Ascending aorta (tissue), 2 donors: ENCODE measurements around the gene TRIM29. TPM values are rescaled to one million over a fixed set of nuclear protein-coding genes. Genes with fewer than 3 reads are reported as not detected.

Source experiments
- DNase-seq, 2 donors: peaks; one replicate each; pipeline ENCODE4 v3.0.0-alpha.2; 2019; ENCODE audit warnings: low spot score in 2 of 2
- H3K27ac ChIP-seq, 2 donors: fragments of 200-600 bp; sonication (generic); one replicate each; pipeline ENCODE4 v1.5.1; 2016 to 2017; ENCODE audit warnings: mild to moderate bottlenecking in 1 of 2
- H3K27me3 ChIP-seq: fragments of 200-600 bp; sonication (generic); one replicate; pipeline ENCODE4 v1.5.1; 2017
- H3K36me3 ChIP-seq, 2 donors: fragments of 200-600 bp; sonication (generic); one replicate each; pipeline ENCODE4 v1.5.1; 2016
- H3K4me1 ChIP-seq, 2 donors: fragments of 200-600 bp; sonication (generic); one replicate each; pipeline ENCODE4 v1.5.1; 2016 to 2017; ENCODE audit warnings: mild to moderate bottlenecking in 1 of 2
- H3K4me3 ChIP-seq, 2 donors: fragments of 200-600 bp; sonication (generic); one replicate each; pipeline ENCODE4 v1.5.1; 2016 to 2017; ENCODE audit warnings: mild to moderate bottlenecking in 1 of 2
- H3K9me3 ChIP-seq, 2 donors: fragments of 200-600 bp; sonication (generic); one replicate each; pipeline ENCODE4 v1.5.1; 2016
- intact Hi-C: fragments of 100-400 bp; cut with DNase I; formaldehyde crosslinking; loops from one replicate; pipeline ENCODE4 v1.15.1; 2023
- total RNA-seq: library from RNA; depleted of rRNA; stranded (reverse); fragments of >200 nt; gene quantifications from one replicate; pipeline ENCODE4 v1.1.0, GENCODE V29; 2016
- TF ChIP-seq, protein P1 (sequence below), 3 experiments: fragments of 200-600 bp in 2 of 3; fragments of 450-650 bp in 1 of 3; sonication (generic) in 2 of 3; IDR thresholded peaks; one replicate each; pipeline ENCODE4 v1.5.1; 2016 to 2019; ENCODE audit warnings: antibody characterized with exemption in 3 of 3, mild to moderate bottlenecking in 1 of 3, moderate library complexity in 1 of 3

Gene TRIM29
- total RNA-seq, 1 donor from 2014 or later: 0.43 TPM

- H3K9me3 ChIP-seq: no peaks in the 10 kb centered on the region
- no peaks in the 10 kb centered on the region for H3K27me3 ChIP-seq
- no peak overlapping the region for H3K4me3 ChIP-seq
- TF ChIP-seq, protein P1, sequence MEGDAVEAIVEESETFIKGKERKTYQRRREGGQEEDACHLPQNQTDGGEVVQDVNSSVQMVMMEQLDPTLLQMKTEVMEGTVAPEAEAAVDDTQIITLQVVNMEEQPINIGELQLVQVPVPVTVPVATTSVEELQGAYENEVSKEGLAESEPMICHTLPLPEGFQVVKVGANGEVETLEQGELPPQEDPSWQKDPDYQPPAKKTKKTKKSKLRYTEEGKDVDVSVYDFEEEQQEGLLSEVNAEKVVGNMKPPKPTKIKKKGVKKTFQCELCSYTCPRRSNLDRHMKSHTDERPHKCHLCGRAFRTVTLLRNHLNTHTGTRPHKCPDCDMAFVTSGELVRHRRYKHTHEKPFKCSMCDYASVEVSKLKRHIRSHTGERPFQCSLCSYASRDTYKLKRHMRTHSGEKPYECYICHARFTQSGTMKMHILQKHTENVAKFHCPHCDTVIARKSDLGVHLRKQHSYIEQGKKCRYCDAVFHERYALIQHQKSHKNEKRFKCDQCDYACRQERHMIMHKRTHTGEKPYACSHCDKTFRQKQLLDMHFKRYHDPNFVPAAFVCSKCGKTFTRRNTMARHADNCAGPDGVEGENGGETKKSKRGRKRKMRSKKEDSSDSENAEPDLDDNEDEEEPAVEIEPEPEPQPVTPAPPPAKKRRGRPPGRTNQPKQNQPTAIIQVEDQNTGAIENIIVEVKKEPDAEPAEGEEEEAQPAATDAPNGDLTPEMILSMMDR (IDR thresholded peaks at IDR 0.05): peak in 2 of 3 experiments; percentile 55
- intact Hi-C loops: no loop called here
- no peak overlapping the region for H3K27ac ChIP-seq
- H3K36me3 ChIP-seq: no peaks in the 10 kb centered on the region
- no peak for DNase-seq
- no peaks in the 10 kb centered on the region for H3K4me1 ChIP-seq
Measured at GRCh38 chr11:120079750-120080610, 57.9 kb downstream of the TRIM29 start.

- no peaks in the 10 kb centered on the region for H3K36me3 ChIP-seq
- DNase-seq: no peak
- H3K9me3 ChIP-seq: no peaks in the 10 kb centered on the region
- intact Hi-C loops: no loop called here
- no peaks in the 10 kb centered on the region for H3K4me1 ChIP-seq
- TF ChIP-seq, protein P1 (IDR thresholded peaks at IDR 0.05): no peak
- no peak overlapping the region for H3K27ac ChIP-seq
- H3K27me3 ChIP-seq: no peaks in the 10 kb centered on the region
- no peak overlapping the region for H3K4me3 ChIP-seq
Measured at GRCh38 chr11:120078397-120078796, 59.5 kb downstream of the TRIM29 start.

DNA sequence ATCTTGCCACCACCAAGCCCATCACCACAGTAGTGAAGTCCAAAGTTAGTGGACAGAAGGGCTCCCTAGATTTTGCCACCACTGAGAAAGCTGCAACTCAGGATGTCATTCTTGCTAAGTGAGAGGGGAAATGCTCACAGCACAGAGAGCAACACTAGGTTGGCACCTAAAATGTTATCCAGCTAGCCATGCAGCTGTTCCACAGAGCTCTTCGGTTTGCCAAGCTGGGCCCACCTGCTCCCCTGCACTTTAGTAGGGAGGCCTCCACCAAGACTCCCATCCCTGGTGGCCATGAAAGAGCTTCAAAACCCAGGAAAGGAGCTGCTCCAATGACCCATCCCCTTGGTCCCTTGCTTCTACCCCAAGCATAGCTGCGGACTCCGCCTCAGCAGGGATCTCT lies 63.8 kb downstream of the TRIM29 start:
- no peaks in the 10 kb centered on the region for H3K9me3 ChIP-seq
- H3K36me3 ChIP-seq: no peaks in the 10 kb centered on the region
- TF ChIP-seq, protein P1 (IDR thresholded peaks at IDR 0.05): no peak
- H3K4me3 ChIP-seq: no peak overlapping the region
- no peak for DNase-seq
- no peaks in the 10 kb centered on the region for H3K4me1 ChIP-seq
- H3K27me3 ChIP-seq: no peaks in the 10 kb centered on the region
- H3K27ac ChIP-seq: no peak overlapping the region
- intact Hi-C loops: no loop called here

GRCh38 chr11:120073196-120073595 lies 64.7 kb downstream of the TRIM29 start:
- H3K4me1 ChIP-seq: no peaks in the 10 kb centered on the region
- DNase-seq: no peak
- no peak overlapping the region for H3K4me3 ChIP-seq
- intact Hi-C loops: no loop called here
- H3K36me3 ChIP-seq: no peaks in the 10 kb centered on the region
- TF ChIP-seq, protein P1 (IDR thresholded peaks at IDR 0.05): no peak
- no peaks in the 10 kb centered on the region for H3K9me3 ChIP-seq
- H3K27ac ChIP-seq: no peak overlapping the region
- no peaks in the 10 kb centered on the region for H3K27me3 ChIP-seq

GRCh38 chr11:120068114-120068573 lies 69.8 kb downstream of the TRIM29 start:
- DNase-seq: peak in 1 of 2 donors; percentile 15
- TF ChIP-seq, protein P1 (IDR thresholded peaks at IDR 0.05): no peak
- Histone ChIP-seq H3K4me3 (no peak overlapping the region), H3K27me3 (no peaks in the 10 kb centered on the region), H3K27ac (no peak overlapping the region), H3K9me3 (no peaks in the 10 kb centered on the region), H3K36me3 (no peaks in the 10 kb centered on the region), H3K4me1 (no peaks in the 10 kb centered on the region)
- intact Hi-C loops: no loop called here
